GM12891 (cell line): ENCODE results near the gene ZC3H4.

Experiments used
- POLR2A ChIP-seq: IDR thresholded peaks from 2 replicates; pipeline ENCODE4 v1.6.1; 2011; ENCODE audit warnings: low read depth, low read length, control low read depth
- POLR2AphosphoS5 ChIP-seq: IDR thresholded peaks from 2 replicates; pipeline ENCODE4 v1.6.1; 2011; ENCODE audit warnings: low read depth, low read length, control low read depth

DNA sequence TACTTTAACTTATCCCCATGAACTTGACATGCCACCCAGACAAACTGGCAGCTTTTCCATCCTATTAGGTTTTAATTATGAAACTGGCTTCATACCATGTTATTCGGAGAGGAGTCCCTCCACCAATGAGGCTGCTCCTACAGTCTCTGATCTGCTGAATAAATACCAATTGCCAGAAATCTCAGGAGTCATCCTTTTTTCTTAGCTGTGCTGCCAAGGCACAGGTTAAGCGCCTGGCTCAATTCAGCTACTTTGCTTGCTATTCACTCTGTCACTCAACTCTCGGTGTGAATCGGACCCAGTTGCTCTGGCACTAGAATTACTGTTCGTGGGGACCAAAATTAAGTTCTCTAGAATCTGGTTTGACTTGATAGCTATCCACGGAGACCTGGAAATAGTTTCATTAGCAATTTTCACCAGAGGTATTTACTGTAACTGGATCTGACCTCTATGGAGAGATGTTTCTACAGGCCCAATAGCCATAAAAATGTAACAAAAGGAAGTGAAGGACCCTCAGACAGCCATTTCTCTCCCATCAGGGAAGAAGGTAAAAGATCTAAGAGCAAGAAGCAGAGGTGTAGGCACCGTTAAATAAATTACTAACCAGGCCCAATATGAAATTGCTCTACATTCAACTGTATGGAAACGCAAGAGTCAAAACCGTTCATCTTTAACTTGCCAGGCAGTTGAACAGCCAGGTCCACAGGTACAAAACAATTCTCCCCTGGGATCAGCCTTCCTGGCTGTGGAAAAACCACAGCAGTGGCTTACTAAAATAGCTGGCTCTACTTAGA is 5.4 kb downstream of the ZC3H4 start:
- TF ChIP-seq POLR2AphosphoS5 (no peak), POLR2A (no peak)
